CD14-positive monocyte (primary cell): ENCODE measurements around the gene CPA2. TPM values are rescaled to one million over a fixed set of nuclear protein-coding genes. Genes with fewer than 3 reads are reported as not detected.

Source experiments
- DNase-seq, 3 donors: peaks; one replicate each; pipeline ENCODE4 v3.0.0-alpha.2; 2011 to 2022
- H2AFZ ChIP-seq: 2 replicates; pipeline ENCODE4 v1.6.0; 2012; ENCODE audit warnings: mild to moderate bottlenecking, low read depth, low read length, inconsistent platforms; ENCODE audit not compliant: insufficient read depth, poor library complexity, severe bottlenecking
- H3K27ac ChIP-seq, 2 donors: 1 replicate in 1 of 2; 2 replicates in 1 of 2; pipeline ENCODE4 v1.5.1; 2012 to 2013; ENCODE audit warnings: low read length in 2 of 2, control low read depth in 1 of 2, inconsistent platforms in 1 of 2, low read depth in 1 of 2, mild to moderate bottlenecking in 1 of 2
- H3K27me3 ChIP-seq, 2 donors: one replicate each; pipeline versions ENCODE4 v1.6.0 to v1.6.1; 2011 to 2013; ENCODE audit warnings: low read length in 2 of 2; ENCODE audit not compliant: control insufficient read depth in 2 of 2, insufficient read depth in 2 of 2
- H3K36me3 ChIP-seq, 2 donors: replicated peaks in 1 of 2; 1 replicate in 1 of 2; 2 replicates in 1 of 2; pipeline versions ENCODE4 v1.5.1 to v1.6.1; 2012 to 2013; ENCODE audit warnings: low read length in 2 of 2, control low read depth in 1 of 2, inconsistent platforms in 1 of 2, mild to moderate bottlenecking in 1 of 2; ENCODE audit not compliant: insufficient read depth in 2 of 2, control insufficient read depth in 1 of 2
- H3K4me1 ChIP-seq, 2 donors: 1 replicate in 1 of 2; 2 replicates in 1 of 2; pipeline versions ENCODE4 v1.5.1 to v1.6.1; 2012 to 2013; ENCODE audit warnings: low read length in 2 of 2, control low read depth in 1 of 2, inconsistent platforms in 1 of 2, mild to moderate bottlenecking in 1 of 2, moderate library complexity in 1 of 2; ENCODE audit not compliant: insufficient read depth in 2 of 2, control insufficient read depth in 1 of 2
- H3K4me2 ChIP-seq: replicated peaks from 2 replicates; pipeline ENCODE3; 2012; ENCODE audit warnings: low read length, moderate library complexity, mild to moderate bottlenecking; ENCODE audit not compliant: poor library complexity, severe bottlenecking; ENCODE audit errors: extremely low read depth
- H3K4me3 ChIP-seq, 3 experiments: fragments of 200-600 bp in 1 of 3; sonication (generic) in 1 of 3; replicated peaks in 1 of 3; 1 replicate in 2 of 3; 2 replicates in 1 of 3; pipeline ENCODE4 v1.5.1; 2011 to 2013; ENCODE audit warnings: low read length in 3 of 3, mild to moderate bottlenecking in 3 of 3, control low read depth in 2 of 3, low read depth in 2 of 3, inconsistent platforms in 1 of 3, moderate library complexity in 1 of 3
- H3K79me2 ChIP-seq: 2 replicates; pipeline ENCODE4 v1.6.0; 2012; ENCODE audit warnings: mild to moderate bottlenecking, control low read depth, inconsistent platforms, low read length, moderate library complexity; ENCODE audit not compliant: insufficient read depth
- H3K9ac ChIP-seq: 2 replicates; pipeline ENCODE4 v1.6.0; 2017; ENCODE audit warnings: low read length, mild to moderate bottlenecking; ENCODE audit not compliant: insufficient read depth, poor library complexity, severe bottlenecking
- H3K9me3 ChIP-seq, 2 donors: replicated peaks in 1 of 2; 1 replicate in 1 of 2; 2 replicates in 1 of 2; pipeline versions ENCODE4 v1.5.1 to v1.6.1; 2012 to 2013; ENCODE audit warnings: low read length in 2 of 2, control low read depth in 1 of 2; ENCODE audit not compliant: control insufficient read depth in 1 of 2, insufficient read depth in 1 of 2
- H4K20me1 ChIP-seq: 2 replicates; pipeline ENCODE4 v1.6.0; 2012; ENCODE audit warnings: mild to moderate bottlenecking, low read length, control low read depth, moderate library complexity; ENCODE audit not compliant: insufficient read depth
- H3K27ac Mint-ChIP-seq, 7 donors: one replicate each; pipeline ENCODE4 v1.8.0; 2020; ENCODE audit warnings: mild to moderate bottlenecking in 7 of 7, mixed read lengths in 7 of 7, moderate library complexity in 6 of 7, inconsistent platforms in 2 of 7
- H3K27me3 Mint-ChIP-seq, 3 donors: one replicate each; pipeline ENCODE4 v1.8.0; 2021 to 2022; ENCODE audit warnings: low read depth in 3 of 3, mild to moderate bottlenecking in 3 of 3, mixed read lengths in 3 of 3, moderate library complexity in 3 of 3, inconsistent platforms in 1 of 3
- H3K36me3 Mint-ChIP-seq, 2 donors: one replicate each; pipeline ENCODE4 v1.8.0; 2020; ENCODE audit warnings: mixed read lengths in 2 of 2, inconsistent platforms in 1 of 2, mild to moderate bottlenecking in 1 of 2
- H3K4me1 Mint-ChIP-seq: one replicate; pipeline ENCODE4 v1.8.0; 2020; ENCODE audit warnings: mild to moderate bottlenecking, mixed read lengths
- H3K4me3 Mint-ChIP-seq, 2 donors: one replicate each; pipeline ENCODE4 v1.8.0; 2020; ENCODE audit warnings: mild to moderate bottlenecking in 2 of 2, mixed read lengths in 2 of 2, moderate library complexity in 1 of 2
- H3K9me3 Mint-ChIP-seq, 7 donors: one replicate each; pipeline ENCODE4 v1.8.0; 2020 to 2022; ENCODE audit warnings: mixed read lengths in 7 of 7, mild to moderate bottlenecking in 6 of 7, moderate library complexity in 6 of 7, inconsistent platforms in 2 of 7
- WGBS: methylation state at CpG from one replicate; pipeline ENCODE4 v1.1.5; 2013; ENCODE audit warnings: missing lambda C conversion rate; ENCODE audit not compliant: insufficient coverage; 5-methylcytosine and 5-hydroxymethylcytosine counted together
- intact Hi-C, 2 donors: fragments of 100-400 bp; cut with micrococcal nuclease; formaldehyde crosslinking; loops; one replicate each; pipeline versions ENCODE4 v1.15.0 to v1.15.1; 2023
- polyA plus RNA-seq, 3 donors: library from polyadenylated mRNA; depleted of rRNA in 1 of 3; unstranded in 2 of 3; stranded (reverse) in 1 of 3; fragments of 300-500 nt in 2 of 3; fragments of >200 nt in 1 of 3; fragmentation: Illumina TruSeq in 2 of 3; gene quantifications; 1 replicate in 2 of 3; 2 replicates in 1 of 3; pipeline ENCODE4 v1.2.3, GENCODE V29; 2012 to 2021
- TF ChIP-seq, protein P1 (sequence below): fragments of 200-600 bp; IDR thresholded peaks from one replicate; pipeline ENCODE4 v1.8.0; 2022; ENCODE audit warnings: antibody characterized with exemption, mild to moderate bottlenecking

CPA2 gene
- polyA plus RNA-seq, 3 donors: not detected

DNA sequence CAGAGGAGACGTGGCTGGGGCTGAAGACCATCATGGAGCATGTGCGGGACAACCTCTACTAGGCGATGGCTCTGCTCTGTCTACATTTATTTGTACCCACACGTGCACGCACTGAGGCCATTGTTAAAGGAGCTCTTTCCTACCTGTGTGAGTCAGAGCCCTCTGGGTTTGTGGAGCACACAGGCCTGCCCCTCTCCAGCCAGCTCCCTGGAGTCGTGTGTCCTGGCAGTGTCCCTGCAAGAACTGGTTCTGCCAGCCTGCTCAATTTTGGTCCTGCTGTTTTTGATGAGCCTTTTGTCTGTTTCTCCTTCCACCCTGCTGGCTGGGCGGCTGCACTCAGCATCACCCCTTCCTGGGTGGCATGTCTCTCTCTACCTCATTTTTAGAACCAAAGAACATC lies 56.0 kb downstream of the CPA2 start:
- Mint-ChIP-seq H3K9me3 (peaks cover 0 to 15% (median 4%) of the 10 kb centered on the region in 7 donors), H3K27me3 (peaks cover 2 to 5% (median 4%) of the 10 kb centered on the region in 3 donors), H3K4me1 (no peaks in the 10 kb centered on the region), H3K36me3 (no peaks in the 10 kb centered on the region), H3K27ac (no peak overlapping the region), H3K4me3 (no peak overlapping the region)
- intact Hi-C loops: no loop called here
- H3K79me2 ChIP-seq: no peaks in the 10 kb centered on the region
- H3K4me1 ChIP-seq: no peaks in the 10 kb centered on the region
- H3K36me3 ChIP-seq: no peaks in the 10 kb centered on the region
- no peak for DNase-seq
- no peaks in the 10 kb centered on the region for H3K9me3 ChIP-seq
- H3K4me2 ChIP-seq: no peak overlapping the region
- no peak overlapping the region for H2AFZ ChIP-seq
- H4K20me1 ChIP-seq: no peaks in the 10 kb centered on the region
- TF ChIP-seq, protein P1, sequence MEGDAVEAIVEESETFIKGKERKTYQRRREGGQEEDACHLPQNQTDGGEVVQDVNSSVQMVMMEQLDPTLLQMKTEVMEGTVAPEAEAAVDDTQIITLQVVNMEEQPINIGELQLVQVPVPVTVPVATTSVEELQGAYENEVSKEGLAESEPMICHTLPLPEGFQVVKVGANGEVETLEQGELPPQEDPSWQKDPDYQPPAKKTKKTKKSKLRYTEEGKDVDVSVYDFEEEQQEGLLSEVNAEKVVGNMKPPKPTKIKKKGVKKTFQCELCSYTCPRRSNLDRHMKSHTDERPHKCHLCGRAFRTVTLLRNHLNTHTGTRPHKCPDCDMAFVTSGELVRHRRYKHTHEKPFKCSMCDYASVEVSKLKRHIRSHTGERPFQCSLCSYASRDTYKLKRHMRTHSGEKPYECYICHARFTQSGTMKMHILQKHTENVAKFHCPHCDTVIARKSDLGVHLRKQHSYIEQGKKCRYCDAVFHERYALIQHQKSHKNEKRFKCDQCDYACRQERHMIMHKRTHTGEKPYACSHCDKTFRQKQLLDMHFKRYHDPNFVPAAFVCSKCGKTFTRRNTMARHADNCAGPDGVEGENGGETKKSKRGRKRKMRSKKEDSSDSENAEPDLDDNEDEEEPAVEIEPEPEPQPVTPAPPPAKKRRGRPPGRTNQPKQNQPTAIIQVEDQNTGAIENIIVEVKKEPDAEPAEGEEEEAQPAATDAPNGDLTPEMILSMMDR: no peak
- H3K27me3 ChIP-seq: no peaks in the 10 kb centered on the region
- H3K4me3 ChIP-seq: no peak overlapping the region
- 89% methylated on average over 6 of the region's 7 CpGs for WGBS
- H3K9ac ChIP-seq: no peak overlapping the region
- H3K27ac ChIP-seq: no peak overlapping the region

DNA sequence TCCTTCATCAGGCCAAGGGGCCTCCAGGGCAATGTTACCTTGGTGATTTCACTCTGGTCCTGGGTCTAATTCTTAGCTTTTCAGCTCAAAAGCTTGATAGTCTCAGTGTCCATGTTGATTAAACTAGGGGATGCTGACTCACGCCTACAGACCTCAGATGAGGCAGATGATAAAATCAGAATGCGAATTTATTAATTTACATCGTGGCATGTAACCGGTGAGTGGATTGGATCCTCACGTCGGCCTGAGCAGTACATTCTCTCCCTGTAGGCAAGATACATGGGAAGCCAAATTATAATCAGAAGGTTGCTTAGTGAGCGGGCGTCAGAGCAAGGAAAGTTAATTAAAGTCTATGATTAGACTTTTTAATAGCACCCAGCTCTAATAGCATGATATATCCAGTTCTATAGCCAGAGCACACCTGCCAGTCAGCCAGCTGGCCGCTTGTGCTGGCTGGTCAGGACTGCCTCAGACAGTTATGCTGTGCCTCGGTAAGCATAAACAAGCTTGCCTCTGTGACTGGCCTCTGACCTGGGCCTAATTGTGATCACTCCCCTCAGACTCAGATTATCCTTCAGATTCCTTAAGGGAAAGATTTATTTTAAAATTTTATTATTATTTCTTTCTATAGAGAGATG lies 57.8 kb downstream of the CPA2 start:
- no peak overlapping the region for H3K9ac ChIP-seq
- no peak overlapping the region for H3K4me3 ChIP-seq
- no peaks in the 10 kb centered on the region for H4K20me1 ChIP-seq
- no peaks in the 10 kb centered on the region for H3K27me3 ChIP-seq
- H3K4me3 Mint-ChIP-seq: no peak overlapping the region
- H3K36me3 Mint-ChIP-seq: no peaks in the 10 kb centered on the region
- H3K27ac ChIP-seq: no peak overlapping the region
- H3K4me1 ChIP-seq: no peaks in the 10 kb centered on the region
- H3K27me3 Mint-ChIP-seq: peaks cover 2 to 4% (median 2%) of the 10 kb centered on the region in 3 donors
- DNase-seq: no peak
- intact Hi-C loops: no loop called here
- H3K79me2 ChIP-seq: no peaks in the 10 kb centered on the region
- H3K4me1 Mint-ChIP-seq: no peaks in the 10 kb centered on the region
- no peaks in the 10 kb centered on the region for H3K36me3 ChIP-seq
- peaks cover 0 to 9% (median 4%) of the 10 kb centered on the region in 7 donors for H3K9me3 Mint-ChIP-seq
- H3K4me2 ChIP-seq: no peak overlapping the region
- 74% methylated on average over 5 of the region's 10 CpGs for WGBS
- peak overlapping the region in 1 of 7 donors; percentile 3 for H3K27ac Mint-ChIP-seq
- no peak overlapping the region for H2AFZ ChIP-seq
- H3K9me3 ChIP-seq: no peaks in the 10 kb centered on the region
- TF ChIP-seq, protein P1: no peak
